HG02610 (cell line): Measurements from ENCODE around the gene GNA12.
A peak's percentile ranks its signal among the peaks of the same experiment; 100 is the strongest.

Source experiments
- ATAC-seq: cut with Tn5 transposase; IDR thresholded peaks from one replicate; pipeline ENCODE4 v1.9.1; 2021; ENCODE audit warnings: mild to moderate bottlenecking, moderate library complexity; ENCODE audit not compliant: unreplicated experiment

Gene GNA12

DNA sequence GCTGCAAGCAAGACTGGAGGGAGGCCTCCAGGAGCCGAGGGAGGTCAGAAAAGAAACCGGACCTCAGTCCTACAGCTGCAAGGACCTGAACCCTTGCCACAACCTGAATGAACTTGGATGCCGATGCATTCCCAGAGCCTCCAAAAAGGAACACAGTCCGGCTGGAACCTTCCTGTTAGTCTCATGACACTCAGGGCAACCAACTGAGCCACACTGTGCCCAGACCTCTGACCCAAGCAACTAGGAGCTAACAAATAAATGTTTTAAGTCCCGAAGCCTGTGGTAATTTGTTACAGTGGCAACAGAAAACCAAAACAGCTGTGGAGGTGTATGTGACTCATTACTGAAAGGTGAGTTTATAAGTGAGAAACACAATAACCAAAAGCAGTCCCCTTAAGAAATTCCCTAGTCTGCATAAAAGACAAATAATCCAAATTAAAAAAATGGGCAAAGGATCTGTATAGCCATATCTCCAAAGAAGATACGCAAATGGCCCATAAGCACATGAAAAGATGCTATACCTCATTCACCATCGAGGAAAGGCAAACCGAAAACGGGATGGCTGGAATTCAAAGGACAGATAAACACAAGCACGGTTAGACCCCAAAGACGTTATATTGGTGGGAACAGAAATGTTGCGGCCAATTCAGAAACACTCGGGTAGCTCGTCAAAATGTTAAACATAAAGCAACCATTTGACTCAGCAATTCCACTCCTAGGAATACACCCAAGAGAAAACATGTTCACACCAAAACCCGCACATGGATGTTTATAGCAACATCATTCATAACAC lies 24.8 kb downstream of the GNA12 start:
- peak; percentile 39 for ATAC-seq

DNA sequence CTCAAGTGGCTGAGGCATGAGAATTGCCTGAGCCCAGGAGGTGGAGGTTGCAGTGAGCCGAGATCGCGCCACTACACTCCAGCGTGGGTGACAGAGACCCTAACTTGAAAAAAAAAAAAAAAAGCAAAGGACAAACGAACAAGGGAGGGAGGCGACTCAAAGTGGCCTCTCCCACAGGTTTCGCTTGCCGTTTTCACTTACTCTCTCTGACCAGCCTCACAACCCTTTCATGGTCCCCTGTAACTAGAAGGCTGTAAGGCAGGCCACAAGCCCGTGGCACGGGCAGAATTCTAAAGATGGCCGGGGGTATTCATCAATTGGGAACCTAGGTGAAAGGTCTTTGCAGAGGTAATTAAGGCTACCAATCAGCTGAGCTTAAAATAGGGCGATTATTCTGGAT lies 25.5 kb downstream of the GNA12 start:
- ATAC-seq = no peak

DNA sequence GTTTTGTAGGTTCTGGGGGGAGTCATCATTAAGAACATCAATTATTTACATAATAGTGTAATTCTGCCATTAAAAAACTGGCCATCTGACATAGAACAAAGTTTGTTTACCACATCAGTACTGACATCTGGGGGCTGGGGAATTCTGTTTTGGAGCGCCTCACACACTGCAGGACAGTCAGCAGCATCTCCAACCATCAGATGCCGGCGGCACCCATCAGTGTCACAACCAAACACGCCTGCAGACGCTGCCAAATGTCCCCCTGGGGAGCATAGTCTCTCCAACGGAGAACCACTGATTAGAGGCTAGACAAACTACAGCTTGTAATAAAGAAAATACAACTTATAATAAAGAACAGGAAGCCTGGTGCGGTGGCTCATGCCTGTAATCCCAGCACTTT lies 26.0 kb downstream of the GNA12 start:
- no peak for ATAC-seq

DNA sequence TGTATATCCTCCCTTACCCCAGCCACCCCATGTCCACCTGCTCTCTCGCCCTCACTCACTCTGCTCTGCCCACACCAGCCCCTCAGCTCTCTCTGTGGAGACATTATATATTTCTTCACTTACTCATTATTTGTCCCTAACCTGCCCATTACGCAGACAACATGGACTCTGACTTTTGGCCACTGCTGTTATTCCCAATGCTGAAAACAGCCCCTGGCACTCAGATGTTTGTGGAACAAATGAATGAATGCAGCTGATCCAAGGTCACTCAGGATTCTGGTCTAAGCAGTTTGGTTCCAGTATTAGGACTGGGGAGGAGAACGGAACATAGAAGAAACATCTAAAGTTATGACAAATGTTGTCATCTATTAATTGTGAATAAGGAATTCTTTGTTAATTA lies 26.7 kb downstream of the GNA12 start:
- ATAC-seq = no peak

DNA sequence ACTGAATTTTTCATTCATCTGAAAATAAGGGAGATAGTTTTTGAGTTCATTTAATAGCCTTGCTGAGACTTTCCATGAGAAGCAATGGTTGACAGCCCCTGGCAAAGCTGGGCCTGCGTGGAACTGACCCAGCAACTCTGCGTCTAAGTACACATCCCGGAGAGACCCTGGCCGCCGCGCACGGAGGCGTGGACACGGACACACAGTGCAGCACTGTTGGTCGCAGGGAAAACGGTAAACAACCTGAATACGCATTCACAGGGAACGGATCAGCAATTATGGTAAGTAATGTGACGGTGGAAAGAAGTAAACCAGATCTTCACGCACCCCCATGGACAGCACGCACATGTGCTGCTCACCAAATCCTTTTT lies 28.2 kb downstream of the GNA12 start:
- no peak for ATAC-seq

DNA sequence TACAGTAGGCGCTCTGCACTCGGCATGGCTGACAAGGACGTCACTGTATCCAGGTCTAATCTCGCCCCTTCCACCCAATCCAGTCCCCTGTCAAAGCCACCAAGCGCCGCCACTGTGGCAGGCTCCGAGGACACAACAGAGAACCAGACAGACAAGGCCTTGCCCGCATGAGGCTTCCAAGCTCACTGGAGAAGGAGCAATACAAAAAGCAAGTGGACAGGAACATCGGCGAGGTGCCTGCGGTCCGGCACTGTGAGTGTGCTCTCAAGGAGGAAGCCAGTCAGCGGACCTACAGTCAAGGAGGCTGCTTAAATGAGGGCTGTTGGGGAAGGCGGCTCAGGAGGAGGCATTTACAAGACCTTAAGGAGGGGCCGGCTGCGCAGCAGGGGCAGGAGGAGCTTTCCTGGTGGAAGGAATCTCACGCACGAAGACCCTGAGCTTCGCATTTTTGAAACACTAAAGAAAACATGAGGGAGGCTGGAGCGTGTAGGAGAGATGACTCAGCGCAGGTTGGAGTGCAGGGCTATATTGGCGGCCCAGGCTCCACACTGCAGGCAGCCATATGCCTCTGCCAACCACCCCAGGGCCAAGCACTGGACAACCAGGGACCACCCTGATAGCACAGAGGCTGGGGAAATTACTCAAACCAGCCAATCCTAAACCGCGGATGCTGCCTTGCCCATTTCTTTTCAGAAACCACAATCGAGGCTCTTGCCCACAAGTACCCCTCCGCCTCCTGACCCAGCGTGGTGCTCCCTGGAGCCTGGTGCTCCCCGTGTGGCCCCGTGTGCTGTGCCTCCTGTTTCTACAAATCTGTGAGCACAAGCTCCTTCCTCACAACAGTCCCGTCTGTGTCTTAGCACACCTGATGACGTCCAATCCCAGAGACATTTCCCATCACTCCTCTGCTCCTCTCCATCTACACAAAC lies 28.9 kb downstream of the GNA12 start:
- ATAC-seq = no peak

DNA sequence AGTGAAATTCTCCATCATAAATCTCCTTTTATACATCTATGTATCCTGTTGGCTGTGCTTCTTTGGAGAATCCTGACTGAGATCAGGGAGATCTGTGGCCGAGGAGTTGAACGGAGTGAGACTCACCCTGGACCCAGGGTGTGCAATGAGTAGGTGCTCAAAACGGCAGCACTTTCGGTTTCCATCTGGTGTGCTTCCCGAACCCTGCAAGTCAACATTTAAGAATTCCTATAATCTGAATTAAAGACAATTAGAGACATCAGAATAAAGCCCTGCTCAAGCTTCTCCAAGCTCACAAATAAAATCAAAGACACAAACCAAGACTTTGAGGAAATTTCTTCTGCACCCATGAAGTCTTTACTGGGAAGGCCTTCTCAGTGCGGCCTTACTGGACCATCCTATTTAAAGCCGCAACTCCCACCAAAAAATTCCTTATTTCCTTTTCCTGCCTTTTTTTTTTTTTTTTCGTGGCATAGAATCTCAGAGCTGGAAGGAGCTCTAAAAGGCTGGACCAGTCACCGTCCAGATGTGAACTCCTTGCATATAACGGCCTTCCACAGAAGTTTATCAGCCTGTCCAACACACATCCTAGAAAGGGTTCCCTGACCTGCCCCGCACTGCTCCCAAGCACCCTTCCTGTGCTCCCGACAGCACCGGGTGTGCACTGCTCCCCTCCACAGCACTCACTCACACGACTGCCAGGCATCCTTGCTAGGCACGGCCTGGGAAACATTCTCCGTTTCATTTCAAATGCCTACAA lies 29.7 kb downstream of the GNA12 start:
- no peak for ATAC-seq

DNA sequence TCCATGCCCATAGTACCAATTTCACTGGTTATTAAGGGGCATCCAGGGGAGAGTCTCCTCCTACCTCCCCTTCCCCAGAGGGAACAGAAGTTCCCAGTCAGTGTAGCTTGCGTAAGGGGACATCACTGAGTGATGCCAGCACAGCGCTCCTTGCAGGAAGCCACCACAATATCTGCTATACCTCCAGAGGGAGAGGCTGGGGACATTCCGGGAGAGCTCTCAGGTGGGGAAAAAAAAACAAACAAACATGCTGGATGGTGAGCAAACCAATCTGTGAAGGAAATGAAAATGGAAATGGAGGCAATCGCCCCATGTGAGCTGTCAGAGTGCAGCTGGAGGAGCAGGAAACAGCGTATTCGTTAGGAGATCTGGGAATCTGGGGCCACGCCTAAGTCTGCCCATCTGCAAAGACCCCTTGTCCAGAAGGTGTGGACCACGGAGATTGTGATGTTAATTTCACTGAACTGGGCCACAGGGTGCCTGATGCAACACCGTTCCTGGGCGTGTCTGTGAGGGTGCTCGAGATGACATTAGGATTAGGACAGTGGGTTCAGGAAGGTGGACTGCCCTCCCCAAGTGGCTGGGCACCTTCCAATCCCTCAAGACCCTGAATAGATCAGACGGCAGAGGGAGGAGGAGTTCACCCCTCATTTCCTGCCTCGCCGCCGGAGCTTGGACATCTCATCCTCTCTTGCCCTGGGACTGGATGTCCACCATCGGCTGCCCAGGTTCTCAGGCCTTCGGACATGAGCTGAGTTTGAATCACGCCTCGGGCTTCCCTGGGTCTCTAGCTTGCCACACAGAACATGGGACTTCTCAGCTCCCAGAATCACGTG lies 30.5 kb downstream of the GNA12 start:
- ATAC-seq = no peak

DNA sequence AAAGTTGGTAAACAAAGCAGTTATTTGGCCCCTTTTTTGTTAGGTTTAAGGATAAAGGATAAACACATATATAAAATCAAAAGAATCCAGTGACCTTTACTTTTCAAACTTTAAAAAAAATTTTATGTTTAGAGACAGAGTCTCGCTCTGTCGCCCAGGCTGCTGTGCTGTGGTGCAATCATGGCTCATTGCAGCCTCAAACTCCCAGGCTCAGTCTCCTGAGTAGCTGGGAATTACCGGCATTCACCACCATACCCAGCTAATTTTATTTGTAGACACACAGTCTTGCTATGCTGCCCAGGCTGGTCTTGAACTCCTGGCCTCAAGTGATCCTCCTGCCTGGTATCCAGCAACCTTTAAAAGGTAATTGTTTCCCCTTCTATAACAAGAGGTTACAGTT lies 31.3 kb downstream of the GNA12 start:
- no peak for ATAC-seq

DNA sequence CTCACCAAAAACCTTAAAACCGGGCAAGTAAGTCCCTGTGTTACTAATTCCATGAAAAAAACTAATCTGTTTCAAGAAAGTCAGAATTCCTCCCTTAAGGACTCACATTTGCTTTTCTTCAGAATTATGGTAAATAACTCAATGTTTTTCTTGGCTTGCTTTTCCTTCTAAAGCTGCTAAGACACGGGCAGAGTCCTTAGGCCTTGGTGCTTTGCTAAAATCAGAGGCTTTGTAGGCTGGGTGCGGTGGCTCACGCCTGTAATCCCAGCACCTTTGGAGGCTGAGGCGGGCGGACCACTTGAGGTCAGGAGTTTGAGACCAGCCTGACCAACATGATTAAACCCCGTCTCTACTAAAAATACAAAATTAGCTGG lies 32.0 kb downstream of the GNA12 start:
- no peak for ATAC-seq

DNA sequence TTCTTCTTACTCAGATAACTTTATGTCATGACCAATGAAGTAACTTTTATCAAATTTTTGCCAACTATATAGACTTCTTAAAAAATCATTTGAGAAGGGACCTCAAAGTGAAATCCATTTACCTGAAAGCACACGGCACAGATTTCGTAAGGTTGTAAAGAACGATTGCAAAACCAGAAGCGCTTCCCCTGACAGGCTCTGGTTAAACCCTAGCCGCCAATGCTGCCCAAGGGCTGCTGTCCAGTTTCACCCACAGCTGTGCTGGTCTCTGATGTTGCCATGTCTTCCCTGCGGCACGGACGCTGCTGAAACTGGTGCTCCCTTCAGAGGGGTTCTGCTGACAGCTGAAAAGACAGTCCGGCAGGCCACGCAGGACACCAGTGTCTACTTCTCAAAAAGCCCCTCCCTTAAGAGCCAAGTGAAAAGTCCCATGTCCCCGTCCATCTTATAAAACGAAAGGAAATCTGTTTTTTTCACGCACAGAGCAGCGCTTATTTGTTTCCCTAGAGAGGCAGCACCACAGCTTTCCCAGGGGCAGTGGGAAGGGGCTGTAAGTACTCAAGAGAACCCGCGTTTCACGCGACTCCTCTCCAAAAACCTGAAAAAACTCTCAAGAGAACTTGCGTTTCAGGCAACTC lies 32.5 kb downstream of the GNA12 start:
- no peak for ATAC-seq

DNA sequence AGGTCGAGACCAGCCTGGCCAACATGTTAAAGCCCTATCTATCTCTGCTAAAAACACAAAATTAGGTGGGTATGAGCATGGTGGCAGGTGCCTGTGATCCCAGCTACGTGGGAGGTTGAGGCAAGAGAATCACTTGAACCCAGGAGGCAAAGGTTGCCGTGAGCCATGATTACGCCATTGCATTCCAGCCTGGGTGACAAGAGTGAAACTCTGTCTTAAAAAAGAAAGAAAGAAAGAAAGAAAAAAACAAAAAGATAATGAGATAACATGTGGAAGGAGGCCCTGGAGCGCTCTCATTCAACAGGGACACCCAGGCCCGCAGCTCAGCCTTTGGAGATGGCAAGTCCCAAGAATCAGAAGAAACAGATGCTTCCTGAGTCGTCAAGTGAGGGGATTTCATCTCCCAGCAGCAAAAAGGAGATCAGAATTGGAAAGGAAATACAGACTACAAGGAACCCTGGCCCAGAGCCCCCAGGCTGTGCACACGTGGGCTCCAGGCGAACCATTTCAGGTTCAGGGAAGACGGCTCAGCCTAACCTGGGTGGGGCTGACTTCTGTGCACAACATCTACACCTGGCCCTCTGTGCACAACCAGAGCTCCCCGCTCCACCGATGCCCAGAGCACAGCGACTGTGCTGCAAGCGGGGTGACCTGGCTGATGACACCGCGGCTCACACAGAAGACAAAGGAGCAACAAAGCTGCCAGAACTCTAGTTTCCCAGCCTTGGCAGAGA lies 33.3 kb downstream of the GNA12 start:
- ATAC-seq = no peak

DNA sequence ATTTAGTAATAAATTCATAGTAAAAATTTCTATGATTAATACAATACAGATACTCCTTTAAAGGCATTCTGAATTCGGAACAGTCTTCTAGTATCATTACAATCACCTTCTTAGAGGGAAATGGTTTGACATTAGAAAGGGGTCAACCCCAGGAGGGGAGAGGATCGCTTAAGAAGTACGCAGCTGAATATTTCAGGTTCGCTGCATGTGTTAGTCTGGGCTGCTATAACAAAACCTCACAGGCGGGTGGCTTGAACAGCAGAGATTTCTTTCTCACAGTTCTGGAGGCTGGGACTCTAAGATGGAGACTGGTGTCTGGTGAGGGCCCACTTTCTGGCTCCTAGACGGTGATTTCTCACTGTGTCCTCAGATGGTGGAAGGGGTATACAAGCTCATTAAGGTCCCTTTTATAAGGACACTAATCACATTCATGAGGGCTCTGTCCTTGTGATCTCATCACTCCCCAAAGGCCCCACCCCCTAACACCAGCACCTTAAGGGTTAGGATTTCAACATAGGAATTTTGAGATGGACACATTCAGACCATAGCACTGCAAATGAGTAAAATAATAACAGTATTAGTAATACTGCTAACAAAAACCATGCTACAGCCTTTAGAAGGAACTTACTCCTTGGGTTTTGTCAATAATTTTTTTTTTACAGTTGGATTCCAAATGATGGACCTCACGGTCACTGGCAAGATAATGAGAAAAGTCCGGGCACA lies 34.0 kb downstream of the GNA12 start:
- ATAC-seq = no peak

DNA sequence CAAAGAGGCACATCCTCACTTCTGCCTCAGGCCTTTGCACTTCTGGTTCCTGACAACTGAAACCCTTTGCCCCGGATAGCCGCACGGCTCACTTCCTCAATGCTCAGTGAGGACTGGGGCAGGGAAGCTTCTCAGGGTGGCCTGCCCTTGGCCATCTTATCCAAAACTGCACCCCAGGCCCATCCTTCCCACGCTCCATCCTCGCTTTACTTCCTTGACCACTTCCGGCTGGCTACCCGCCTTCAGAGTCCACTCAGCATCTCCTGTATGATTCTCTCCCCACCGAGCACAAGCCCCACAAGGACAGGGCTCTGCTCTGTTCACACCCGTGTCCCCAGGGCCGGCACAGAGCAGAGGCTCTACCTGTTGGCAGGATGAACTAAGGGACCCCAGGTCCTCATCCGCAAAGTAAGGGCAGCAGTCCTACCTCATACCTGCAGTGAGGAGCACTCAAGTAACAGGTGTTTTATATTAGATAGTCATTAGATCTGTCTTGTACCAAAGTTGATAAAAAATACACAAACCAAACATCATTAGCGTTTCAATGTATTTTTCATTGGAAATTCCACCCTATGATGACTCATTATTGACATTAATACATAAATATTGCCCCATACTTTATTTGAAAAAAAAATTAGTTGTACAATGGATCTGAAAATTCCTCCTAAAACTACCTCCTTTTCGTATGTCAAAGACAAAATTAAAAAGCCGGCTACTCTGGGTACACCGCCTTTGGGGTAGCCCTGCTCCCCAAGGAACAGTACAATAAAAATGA lies 35.0 kb downstream of the GNA12 start:
- ATAC-seq = no peak

DNA sequence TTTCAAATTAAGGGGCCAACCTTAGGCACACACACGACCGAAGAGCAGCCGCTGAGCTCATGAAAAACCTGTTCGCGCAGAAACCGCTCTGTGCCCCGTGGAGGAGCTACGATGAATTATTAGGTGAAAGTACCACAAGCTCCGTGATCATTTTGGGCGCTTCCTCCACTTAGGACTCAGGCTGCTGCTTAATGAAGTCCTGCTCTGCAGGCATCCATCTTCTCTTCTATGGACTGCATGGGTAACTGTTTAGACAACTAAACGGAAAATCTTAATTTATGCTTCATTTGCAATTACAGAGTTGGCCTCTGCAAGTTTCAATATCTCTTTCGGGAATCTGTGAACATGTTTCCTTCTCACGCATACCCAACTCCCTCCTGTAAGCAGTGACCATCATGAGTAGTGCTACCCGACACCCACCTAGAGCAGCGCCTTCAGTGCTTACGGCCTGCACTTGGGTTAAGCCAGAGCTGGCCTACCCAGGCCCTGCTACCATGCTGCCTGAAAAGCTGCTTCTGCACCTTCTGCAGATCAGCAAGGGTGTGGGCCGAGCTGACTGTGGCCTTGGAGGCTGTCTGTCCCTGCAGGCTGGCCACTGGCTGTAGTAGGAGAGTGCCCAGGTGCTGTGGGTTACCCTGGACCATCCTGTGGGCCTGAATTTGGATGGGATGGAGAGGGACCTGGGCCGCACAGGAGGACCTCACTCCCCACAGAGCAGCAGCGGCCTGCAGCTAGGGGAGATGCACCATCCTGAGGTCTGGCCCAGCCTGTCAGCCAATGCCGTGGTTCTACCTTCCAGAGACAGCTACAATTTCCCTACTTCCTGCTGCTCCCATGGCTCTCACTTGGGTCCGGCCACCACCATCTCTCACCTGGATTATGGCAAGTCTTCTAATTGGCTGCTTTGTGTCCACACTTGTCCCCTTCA lies 36.0 kb downstream of the GNA12 start:
- ATAC-seq = peak; percentile 68

DNA sequence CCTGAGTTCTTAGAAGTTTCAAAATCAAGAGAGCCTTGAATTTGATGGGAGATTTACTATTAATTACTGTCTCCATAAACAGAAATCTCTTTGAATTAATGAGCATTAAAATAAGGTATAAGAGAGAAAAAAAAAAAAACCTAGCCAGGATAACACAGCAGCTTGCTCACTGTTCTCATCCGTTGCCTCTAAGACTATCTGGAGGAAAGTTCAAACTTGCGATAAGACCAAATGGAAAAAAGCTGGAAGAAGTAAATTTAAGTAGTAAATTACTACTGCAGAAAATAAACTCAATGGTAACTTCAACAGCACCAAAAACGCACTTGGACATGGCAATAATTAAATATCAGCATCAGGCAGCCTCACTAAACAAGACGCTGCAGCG lies 36.7 kb downstream of the GNA12 start:
- no peak for ATAC-seq

DNA sequence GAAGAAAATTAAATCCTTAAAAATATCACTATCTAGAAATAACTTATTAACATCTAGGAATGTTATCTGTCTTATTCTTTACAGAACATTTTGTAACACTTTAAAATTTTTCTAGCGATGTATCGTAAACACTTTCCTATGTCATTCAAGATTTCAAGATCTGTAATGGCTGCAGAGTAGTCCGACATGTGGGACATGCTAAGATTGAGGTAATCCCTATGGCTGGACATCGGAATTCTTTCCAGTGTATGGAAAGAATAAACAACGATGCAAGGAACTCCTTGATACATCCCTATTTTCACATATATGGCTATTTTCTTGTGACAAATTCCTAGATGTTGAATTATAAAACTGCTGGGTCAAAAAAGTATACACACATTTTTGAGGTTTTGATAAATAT lies 37.5 kb downstream of the GNA12 start:
- ATAC-seq = no peak
